ENCODE measurements around the gene CACNA2D2.

The CACNA2D2 gene

GRCh38 chr3:50336452-50337174 lies 166.8 kb downstream of the CACNA2D2 start:
- DNase-seq (ENCODE audit: extremely low read depth in 1 of 2, low read depth in 1 of 2) = peak in 1 of 2 donors; percentile 43

GRCh38 chr3:50334339-50335075 lies 168.9 kb downstream of the CACNA2D2 start:
- no peak for DNase-seq (ENCODE audit: extremely low read depth in 1 of 2, low read depth in 1 of 2)

DNA sequence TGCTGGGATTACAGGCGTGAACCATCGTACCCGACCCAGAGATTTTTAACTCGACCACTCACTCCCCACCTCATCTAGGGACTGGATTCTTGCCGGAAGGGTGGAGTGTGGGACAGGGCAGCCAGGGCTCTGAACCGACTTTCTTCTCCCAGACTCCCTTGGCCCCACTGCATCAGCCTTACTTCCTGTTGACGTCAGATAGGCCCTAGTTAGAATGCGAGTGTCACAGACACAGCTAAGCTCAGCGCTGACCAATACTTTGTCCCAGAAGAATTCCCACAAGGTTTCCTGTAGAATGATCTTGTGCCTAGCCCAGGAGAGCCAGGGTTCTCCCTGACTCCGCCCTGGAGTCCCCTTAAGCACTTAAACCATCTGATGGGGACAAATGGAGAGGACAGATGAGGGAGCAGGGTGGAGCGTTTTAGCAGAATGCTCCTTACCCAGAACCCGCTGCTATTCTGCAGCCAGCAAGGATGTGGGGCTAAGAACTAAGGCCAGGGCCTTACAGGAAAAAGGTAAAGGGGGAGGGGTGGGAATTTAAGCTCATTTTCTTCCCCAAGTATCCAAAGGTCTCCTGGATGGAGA lies 169.6 kb downstream of the CACNA2D2 start:
- no peak for DNase-seq (ENCODE audit: extremely low read depth in 1 of 2, low read depth in 1 of 2)

DNA sequence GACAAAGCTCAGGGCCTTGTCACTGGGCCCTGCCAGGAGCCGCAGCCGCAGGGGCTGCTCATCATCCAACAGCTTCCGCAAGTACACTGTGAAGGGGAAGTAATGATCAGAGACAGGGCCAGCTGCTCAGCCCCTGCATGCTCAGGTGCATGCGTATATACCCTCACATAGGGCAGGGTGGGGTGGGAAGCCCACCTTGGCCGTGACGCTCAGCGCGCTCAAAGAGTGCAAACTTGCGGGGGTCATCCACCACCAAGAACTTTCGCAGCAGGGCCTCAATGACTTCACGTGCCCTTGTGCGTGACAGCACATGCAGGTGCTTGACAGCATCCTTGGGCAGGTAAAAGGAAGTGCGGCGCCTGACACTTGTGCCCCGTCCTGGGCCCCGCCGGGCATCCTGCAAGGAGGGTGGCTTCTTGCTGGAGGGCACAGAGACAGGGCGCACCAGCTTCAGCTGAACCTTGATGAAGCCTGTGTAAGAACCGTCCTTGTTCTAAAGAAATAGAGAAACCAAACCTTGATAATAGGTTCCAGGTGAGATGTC lies 172.0 kb downstream of the CACNA2D2 start:
- no peak for DNase-seq (ENCODE audit: extremely low read depth in 1 of 2, low read depth in 1 of 2)

- DNase-seq (ENCODE audit: extremely low read depth in 1 of 2, low read depth in 1 of 2) = no peak
These were observed 173.1 kb downstream of the CACNA2D2 start for GRCh38 chr3:50330330-50330729.

GRCh38 chr3:50327943-50328691 lies 175.3 kb downstream of the CACNA2D2 start, which contains the start of gene TUSC2:
TSS of gene TUSC2 (minus strand) at chr3:50328223. CDS start at chr3:50328099, 124 bp downstream.
- DNase-seq (ENCODE audit: extremely low read depth in 1 of 2, low read depth in 1 of 2) = peak; percentile 89 to 94

DNA sequence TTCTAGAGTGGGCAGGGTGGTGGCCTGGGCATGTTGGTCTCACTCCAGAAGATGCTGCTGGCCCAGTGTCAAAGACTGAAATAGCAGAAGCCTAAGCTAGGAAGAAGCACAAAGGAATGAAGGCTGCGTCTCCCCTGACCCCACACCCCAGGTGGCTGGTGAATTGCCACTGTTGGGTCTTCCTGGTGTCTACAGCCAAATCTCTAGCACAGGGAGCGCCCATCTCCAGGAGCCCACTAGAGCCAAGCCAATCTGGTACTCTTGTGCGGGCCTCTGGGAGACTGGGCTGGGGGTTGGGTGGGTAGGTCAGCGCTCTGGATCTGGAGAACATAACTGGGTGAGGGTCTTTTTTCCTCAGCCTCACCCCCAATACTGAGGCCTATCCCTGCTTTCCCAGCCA lies 176.3 kb downstream of the CACNA2D2 start:
- no peak for DNase-seq (ENCODE audit: extremely low read depth in 1 of 2, low read depth in 1 of 2)

DNA sequence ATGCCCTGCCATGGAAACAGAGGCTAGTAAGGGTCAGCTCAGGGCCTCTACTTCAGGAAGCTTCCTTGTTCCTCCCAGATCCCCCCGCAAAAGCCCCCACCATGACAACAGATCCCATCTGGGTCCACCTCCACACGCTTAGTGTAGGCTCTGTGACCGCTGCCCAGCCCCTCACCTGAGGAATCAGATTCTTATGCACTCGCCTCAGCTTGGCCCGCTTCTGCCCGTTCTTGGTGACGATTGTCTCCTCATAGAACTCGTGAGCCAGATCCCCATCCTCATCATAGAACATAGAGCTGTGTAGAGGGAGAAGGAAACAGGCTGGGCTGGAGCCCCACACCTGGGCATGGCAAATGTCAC lies 177.3 kb downstream of the CACNA2D2 start:
- DNase-seq (ENCODE audit: extremely low read depth in 1 of 2, low read depth in 1 of 2) = no peak

DNA sequence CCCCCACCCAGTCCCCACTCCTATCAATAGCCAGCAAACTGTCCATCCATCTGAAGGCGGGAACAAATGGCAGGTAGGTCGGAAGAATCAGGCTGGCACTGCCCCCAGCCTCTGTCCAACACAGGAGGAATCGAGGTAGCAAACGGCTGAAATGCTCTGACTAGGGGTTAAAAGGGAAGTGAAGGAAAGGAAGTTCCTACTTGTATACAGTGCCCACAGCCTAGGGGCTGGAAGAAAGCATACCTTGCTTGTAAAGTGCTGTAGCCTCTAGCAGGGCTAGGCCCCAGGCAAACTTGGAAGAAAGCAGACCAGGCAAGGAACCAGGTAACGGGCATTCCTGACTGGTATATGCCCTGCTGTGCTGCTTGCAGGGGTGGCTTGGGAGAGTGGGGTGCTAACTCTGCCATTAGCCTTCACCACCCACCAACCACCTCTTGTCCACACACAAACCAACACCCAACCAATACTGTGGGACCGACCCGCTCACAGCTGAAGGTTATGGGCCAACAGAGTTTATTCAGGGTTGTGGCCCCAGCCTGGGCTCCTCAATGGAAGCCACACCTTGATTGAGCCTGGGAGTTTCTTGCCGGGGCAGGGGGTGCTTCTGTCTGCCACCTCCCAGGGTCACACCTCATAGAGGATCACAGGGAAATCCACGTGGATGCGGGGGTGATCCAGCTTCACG lies 177.8 kb downstream of the CACNA2D2 start:
- no peak for DNase-seq (ENCODE audit: extremely low read depth in 1 of 2, low read depth in 1 of 2)

DNA sequence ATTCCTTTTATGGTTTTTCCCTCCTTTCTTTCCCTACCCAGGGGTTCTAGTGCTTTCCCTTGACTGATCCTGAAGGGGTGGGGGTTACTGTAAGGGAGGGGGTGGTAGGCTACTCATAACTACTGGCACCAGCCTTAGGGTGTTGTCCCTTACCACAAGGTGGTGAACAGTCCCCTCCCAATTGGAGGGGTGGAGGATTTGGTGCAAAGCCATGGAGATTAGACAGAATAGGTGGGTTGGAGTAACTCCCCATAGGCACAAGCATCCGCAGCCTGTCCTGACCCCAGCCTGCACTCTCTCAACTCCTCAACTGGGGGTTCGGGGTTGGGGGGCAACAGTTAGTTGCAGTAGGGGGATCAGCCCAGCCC lies 178.3 kb downstream of the CACNA2D2 start:
- no peak for DNase-seq (ENCODE audit: extremely low read depth in 1 of 2, low read depth in 1 of 2)

DNA sequence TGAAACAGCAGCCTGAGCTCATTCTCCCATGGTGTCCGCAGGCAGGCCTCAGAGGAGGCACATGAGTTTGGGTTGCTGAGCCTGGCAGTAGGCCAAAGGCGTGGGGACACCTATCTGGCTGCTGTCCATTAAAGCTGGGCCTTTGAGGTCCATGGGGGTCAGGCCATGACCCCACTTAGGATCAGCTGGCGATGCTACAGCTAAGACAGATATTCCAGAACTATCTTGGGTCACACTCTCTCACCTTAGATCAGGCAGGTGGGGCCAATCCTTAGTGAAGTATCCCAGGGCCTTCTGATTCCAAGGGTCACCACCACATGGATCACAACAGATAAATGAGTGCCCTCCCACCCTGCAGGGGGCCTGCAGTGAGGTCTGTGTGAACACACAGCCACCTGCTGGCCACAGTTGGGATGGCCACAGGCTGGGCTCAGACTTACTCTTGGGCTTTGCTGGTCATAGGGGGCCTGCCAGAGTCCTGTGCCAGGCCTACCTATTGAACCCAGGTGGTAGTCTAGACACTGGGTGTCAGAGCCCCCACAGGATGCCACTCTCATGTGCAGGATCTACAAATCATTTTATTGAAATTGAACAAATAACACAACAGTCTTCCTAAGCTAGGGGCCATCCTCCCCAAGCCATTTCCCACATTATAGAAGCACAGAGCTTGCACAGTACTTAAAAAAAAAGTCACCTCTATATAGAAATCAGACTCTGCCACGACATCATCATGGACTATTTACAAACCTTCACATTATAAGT lies 178.9 kb downstream of the CACNA2D2 start:
- DNase-seq (ENCODE audit: extremely low read depth in 1 of 2, low read depth in 1 of 2) = peak in 1 of 2 donors; percentile 42

GRCh38 chr3:50323614-50324199 lies 179.7 kb downstream of the CACNA2D2 start:
- no peak for DNase-seq (ENCODE audit: extremely low read depth in 1 of 2, low read depth in 1 of 2)

- no peak for DNase-seq (ENCODE audit: extremely low read depth in 1 of 2, low read depth in 1 of 2)
These were observed 180.3 kb downstream of the CACNA2D2 start for GRCh38 chr3:50323092-50323600.

DNA sequence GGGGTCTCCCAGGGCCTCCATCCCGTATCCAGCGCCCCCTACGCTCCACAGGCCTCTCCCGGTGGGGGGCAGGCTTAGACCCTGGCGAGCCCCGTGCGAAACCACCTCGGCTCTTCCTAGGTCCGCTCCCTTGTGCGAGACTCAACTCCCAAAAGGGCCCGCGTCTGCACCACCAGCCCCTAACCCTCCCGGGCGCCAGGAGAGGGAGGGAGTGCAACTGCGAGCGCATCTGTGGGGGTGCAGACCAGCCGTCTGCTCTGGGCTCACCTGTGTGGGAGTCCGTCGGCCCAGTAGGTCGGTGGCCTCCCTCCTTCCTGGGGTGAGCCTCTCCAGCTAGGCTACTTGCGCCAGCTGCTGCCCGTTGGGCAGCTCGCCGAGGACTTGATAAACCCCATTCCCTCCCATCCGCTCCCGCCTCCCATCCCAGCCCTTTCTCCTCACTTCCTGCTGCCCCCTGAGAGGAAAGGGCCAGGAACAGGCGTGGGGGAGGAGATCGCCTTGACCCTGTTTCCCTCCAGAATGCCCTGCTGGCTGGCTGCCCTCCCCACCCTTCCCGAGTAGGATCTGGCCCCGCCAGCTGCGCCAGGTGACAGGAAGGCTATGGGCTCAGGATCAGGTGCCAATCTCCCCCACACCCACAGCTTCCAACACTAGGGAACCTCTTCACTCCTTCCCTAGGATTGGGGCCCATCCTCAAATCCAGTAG lies 180.9 kb downstream of the CACNA2D2 start, which contains the start of gene HYAL2:
Gene HYAL2, minus strand, starts transcription at position 360 of the 706 bp plus-strand sequence. CDS start 2,256 bp downstream, outside the sequence.
- DNase-seq (ENCODE audit: extremely low read depth in 1 of 2, low read depth in 1 of 2) = no peak

GRCh38 chr3:50322115-50322385 lies 181.4 kb downstream of the CACNA2D2 start:
- no peak for DNase-seq (ENCODE audit: extremely low read depth in 1 of 2, low read depth in 1 of 2)

DNA sequence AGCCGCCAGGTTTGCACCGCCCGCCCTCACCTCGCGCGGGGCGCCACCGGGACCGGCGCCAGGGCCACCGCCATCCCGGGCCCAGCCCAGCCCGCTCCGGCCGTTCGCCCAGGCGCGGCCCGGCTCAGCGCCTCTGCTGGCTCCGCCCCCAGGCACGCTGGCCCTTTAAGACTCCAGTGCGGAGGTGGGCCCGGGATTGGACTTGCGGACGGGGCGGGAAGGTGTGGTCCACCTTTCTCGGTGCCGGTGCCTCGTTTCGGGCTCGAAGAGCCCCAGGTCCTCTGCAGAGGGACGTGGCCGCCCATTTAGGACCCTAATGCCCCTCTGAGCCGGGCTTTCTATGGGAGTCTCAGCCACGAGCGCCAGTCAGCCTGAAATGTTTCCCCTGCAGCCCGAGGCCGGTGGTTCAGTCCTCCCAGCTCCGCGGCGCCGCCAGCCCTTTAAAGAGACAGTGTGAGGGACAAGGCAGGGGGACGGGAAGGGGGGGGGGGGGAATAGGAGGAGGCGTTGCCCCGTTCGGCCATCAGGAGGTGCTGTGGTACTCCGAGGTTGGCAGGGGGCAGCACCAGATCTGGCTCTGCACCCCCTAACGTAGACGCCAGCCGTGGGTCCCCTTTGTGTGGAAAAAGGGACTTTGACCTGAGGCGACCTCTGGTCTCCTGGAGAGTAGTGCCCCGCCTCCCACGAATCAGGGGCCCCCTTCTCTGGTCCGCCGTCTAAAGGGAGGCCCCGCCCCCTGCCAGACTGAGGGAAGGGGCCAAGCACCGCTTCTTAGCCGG lies 181.9 kb downstream of the CACNA2D2 start:
- peak; percentile 59 to 80 for DNase-seq (ENCODE audit: extremely low read depth in 1 of 2, low read depth in 1 of 2)

GRCh38 chr3:50320853-50321335 lies 182.5 kb downstream of the CACNA2D2 start:
- DNase-seq (ENCODE audit: extremely low read depth in 1 of 2, low read depth in 1 of 2) = no peak

All from stimulated activated CD8-positive, alpha-beta memory T cell treated with anti-CD3 and anti-CD28 coated beads, Interleukin-7, amount 100 ng/mL, for 48 hours (primary cell).